ENCODE measurements around the gene BEAN1.

The BEAN1 gene

GRCh38 chr16:66523861-66524354, 96.8 kb downstream of the BEAN1 start:
- no peaks in the 10 kb centered on the region for H3K9me3 ChIP-seq (ENCODE audit: control insufficient read depth, insufficient read depth, low read depth, low read length)
- H3K4me1 ChIP-seq (ENCODE audit: control insufficient read depth, insufficient read depth, low read length), result peaks cover 4% of the 10 kb centered on the region; the same call in 1 of the 2 replicates
- H3K27ac ChIP-seq (ENCODE audit: extremely low read depth, low read depth, low read length), result no peak overlapping the region
- ChIA-PET CTCF (interaction anchor here (0.6 kb wide), 1 partner anchor 203 kb away, joined by 3 read pairs; no protein-coding TSS in a partner anchor), POLR2A (no interaction called here)
- peaks cover 0 to 35% of the 10 kb centered on the region in 2 experiments; a peak in 2 of 3 replicates for H3K36me3 ChIP-seq (ENCODE audit: control insufficient read depth in 2 of 2, insufficient read depth in 1 of 2, low read length in 2 of 2)
- no peak for TF ChIP-seq ZNF660 (tag by site-specific recombination; IDR thresholded peaks at IDR 0.05)
- no peak for TF ChIP-seq ZNF362 (tag by site-specific recombination; IDR thresholded peaks at IDR 0.05)
- TF ChIP-seq, protein P1, sequence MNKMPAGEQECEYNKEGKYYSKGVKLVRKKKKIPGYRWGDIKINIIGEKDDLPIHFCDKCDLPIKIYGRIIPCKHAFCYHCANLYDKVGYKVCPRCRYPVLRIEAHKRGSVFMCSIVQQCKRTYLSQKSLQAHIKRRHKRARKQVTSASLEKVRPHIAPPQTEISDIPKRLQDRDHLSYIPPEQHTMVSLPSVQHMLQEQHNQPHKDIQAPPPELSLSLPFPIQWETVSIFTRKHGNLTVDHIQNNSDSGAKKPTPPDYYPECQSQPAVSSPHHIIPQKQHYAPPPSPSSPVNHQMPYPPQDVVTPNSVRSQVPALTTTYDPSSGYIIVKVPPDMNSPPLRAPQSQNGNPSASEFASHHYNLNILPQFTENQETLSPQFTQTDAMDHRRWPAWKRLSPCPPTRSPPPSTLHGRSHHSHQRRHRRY (tag by site-specific recombination; IDR thresholded peaks at IDR 0.05), result no peak
- TF ChIP-seq ZNF610 (tag by site-specific recombination; IDR thresholded peaks at IDR 0.05; ENCODE audit: borderline replicate concordance), result no peak
- TF ChIP-seq ZNF18 (tag by site-specific recombination; IDR thresholded peaks at IDR 0.05), result no peak
- no peak for TF ChIP-seq ZNF114 (tag by site-specific recombination; IDR thresholded peaks at IDR 0.05)
- no peak for TF ChIP-seq AEBP2 (tag by site-specific recombination; IDR thresholded peaks at IDR 0.05; ENCODE audit: borderline replicate concordance)
- no peak for TF ChIP-seq ZNF768 (tag by site-specific recombination; IDR thresholded peaks at IDR 0.05)
- TF ChIP-seq ZNF248 (tag by site-specific recombination; IDR thresholded peaks at IDR 0.05), result no peak
- TF ChIP-seq, protein P2, sequence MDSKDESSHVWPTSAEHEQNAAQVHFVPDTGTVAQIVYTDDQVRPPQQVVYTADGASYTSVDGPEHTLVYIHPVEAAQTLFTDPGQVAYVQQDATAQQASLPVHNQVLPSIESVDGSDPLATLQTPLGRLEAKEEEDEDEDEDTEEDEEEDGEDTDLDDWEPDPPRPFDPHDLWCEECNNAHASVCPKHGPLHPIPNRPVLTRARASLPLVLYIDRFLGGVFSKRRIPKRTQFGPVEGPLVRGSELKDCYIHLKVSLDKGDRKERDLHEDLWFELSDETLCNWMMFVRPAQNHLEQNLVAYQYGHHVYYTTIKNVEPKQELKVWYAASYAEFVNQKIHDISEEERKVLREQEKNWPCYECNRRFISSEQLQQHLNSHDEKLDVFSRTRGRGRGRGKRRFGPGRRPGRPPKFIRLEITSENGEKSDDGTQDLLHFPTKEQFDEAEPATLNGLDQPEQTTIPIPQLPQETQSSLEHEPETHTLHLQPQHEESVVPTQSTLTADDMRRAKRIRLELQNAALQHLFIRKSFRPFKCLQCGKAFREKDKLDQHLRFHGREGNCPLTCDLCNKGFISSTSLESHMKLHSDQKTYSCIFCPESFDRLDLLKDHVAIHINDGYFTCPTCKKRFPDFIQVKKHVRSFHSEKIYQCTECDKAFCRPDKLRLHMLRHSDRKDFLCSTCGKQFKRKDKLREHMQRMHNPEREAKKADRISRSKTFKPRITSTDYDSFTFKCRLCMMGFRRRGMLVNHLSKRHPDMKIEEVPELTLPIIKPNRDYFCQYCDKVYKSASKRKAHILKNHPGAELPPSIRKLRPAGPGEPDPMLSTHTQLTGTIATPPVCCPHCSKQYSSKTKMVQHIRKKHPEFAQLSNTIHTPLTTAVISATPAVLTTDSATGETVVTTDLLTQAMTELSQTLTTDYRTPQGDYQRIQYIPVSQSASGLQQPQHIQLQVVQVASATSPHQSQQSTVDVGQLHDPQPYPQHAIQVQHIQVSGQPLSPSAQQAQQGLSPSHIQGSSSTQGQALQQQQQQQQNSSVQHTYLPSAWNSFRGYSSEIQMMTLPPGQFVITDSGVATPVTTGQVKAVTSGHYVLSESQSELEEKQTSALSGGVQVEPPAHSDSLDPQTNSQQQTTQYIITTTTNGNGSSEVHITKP (tag by site-specific recombination; IDR thresholded peaks at IDR 0.05), result no peak
- TF ChIP-seq ZSCAN5A (tag by site-specific recombination; IDR thresholded peaks at IDR 0.05), result no peak
- TF ChIP-seq INSM2 (tag by site-specific recombination; IDR thresholded peaks at IDR 0.05), result no peak
- no peak for TF ChIP-seq ZNF560 (tag by site-specific recombination; IDR thresholded peaks at IDR 0.05; ENCODE audit: borderline replicate concordance)
- TF ChIP-seq ZSCAN4 (tag by site-specific recombination; IDR thresholded peaks at IDR 0.05), result no peak
- H3K4me3 ChIP-seq (ENCODE audit: low read depth, low read length), result no peak overlapping the region

Measured in HEK293 (cell line).